ENCODE data around the gene PI4KB.
A peak's percentile ranks its signal among the peaks of the same experiment; 100 is the strongest.

Gene PI4KB

GRCh38 chr1:151254217-151255213, 72.7 kb downstream of the PI4KB start, which contains the start of gene PSMD4:
Gene PSMD4 (plus strand): TSS chr1:151254734. CDS start chr1:151254783, 49 bp downstream.
- peak within 1 kb of the TSS; percentile 71 for H3K4me3 ChIP-seq (ENCODE audit: low read depth, low read length)
- no peak for TF ChIP-seq CTCF (IDR thresholded peaks at IDR 0.05; ENCODE audit: borderline replicate concordance, insufficient read depth, low read depth, low read length)

- no peak overlapping the region for H3K4me3 ChIP-seq (ENCODE audit: low read depth, low read length)
- peak; percentile 73 for TF ChIP-seq CTCF (IDR thresholded peaks at IDR 0.05; ENCODE audit: borderline replicate concordance, insufficient read depth, low read depth, low read length)
Observed at GRCh38 chr1:151251656-151252470, 75.4 kb downstream of the PI4KB start.

- no peak for TF ChIP-seq CTCF (IDR thresholded peaks at IDR 0.05; ENCODE audit: borderline replicate concordance, insufficient read depth, low read depth, low read length)
- H3K4me3 ChIP-seq (ENCODE audit: low read depth, low read length), result no peak overlapping the region
Observed at GRCh38 chr1:151246786-151247185, 80.4 kb downstream of the PI4KB start.

- no peak for TF ChIP-seq CTCF (IDR thresholded peaks at IDR 0.05; ENCODE audit: borderline replicate concordance, insufficient read depth, low read depth, low read length)
- no peak overlapping the region for H3K4me3 ChIP-seq (ENCODE audit: low read depth, low read length)
Observed at GRCh38 chr1:151243683-151244216, 83.5 kb downstream of the PI4KB start.

- no peak for TF ChIP-seq CTCF (IDR thresholded peaks at IDR 0.05; ENCODE audit: borderline replicate concordance, insufficient read depth, low read depth, low read length)
- H3K4me3 ChIP-seq (ENCODE audit: low read depth, low read length), result no peak overlapping the region
Observed at GRCh38 chr1:151242442-151242841, 84.8 kb downstream of the PI4KB start.

Measured in GM12875 (cell line).